ENCODE measurements around the gene PRRC2A.

Gene PRRC2A

GRCh38 chr6:31658158-31658688 is 37.7 kb downstream of the PRRC2A start:
- no peaks in the 10 kb centered on the region for H3K27me3 ChIP-seq (ENCODE audit: insufficient read depth, poor library complexity, severe bottlenecking)
- H3K4me3 ChIP-seq (replicated peaks; ENCODE audit: insufficient read depth, low read length): no peak overlapping the region
- TF ChIP-seq, protein P1, sequence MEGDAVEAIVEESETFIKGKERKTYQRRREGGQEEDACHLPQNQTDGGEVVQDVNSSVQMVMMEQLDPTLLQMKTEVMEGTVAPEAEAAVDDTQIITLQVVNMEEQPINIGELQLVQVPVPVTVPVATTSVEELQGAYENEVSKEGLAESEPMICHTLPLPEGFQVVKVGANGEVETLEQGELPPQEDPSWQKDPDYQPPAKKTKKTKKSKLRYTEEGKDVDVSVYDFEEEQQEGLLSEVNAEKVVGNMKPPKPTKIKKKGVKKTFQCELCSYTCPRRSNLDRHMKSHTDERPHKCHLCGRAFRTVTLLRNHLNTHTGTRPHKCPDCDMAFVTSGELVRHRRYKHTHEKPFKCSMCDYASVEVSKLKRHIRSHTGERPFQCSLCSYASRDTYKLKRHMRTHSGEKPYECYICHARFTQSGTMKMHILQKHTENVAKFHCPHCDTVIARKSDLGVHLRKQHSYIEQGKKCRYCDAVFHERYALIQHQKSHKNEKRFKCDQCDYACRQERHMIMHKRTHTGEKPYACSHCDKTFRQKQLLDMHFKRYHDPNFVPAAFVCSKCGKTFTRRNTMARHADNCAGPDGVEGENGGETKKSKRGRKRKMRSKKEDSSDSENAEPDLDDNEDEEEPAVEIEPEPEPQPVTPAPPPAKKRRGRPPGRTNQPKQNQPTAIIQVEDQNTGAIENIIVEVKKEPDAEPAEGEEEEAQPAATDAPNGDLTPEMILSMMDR (IDR thresholded peaks at IDR 0.05; ENCODE audit: insufficient read depth, low read length): no peak
- no peak for TF ChIP-seq POLR2AphosphoS5 (IDR thresholded peaks at IDR 0.05; ENCODE audit: low read depth)
- no peak for TF ChIP-seq GABPA (IDR thresholded peaks at IDR 0.05; ENCODE audit: low read depth)
- TF ChIP-seq SPI1 (IDR thresholded peaks at IDR 0.05; ENCODE audit: borderline replicate concordance, low read depth): no peak
- TF ChIP-seq, protein P2, sequence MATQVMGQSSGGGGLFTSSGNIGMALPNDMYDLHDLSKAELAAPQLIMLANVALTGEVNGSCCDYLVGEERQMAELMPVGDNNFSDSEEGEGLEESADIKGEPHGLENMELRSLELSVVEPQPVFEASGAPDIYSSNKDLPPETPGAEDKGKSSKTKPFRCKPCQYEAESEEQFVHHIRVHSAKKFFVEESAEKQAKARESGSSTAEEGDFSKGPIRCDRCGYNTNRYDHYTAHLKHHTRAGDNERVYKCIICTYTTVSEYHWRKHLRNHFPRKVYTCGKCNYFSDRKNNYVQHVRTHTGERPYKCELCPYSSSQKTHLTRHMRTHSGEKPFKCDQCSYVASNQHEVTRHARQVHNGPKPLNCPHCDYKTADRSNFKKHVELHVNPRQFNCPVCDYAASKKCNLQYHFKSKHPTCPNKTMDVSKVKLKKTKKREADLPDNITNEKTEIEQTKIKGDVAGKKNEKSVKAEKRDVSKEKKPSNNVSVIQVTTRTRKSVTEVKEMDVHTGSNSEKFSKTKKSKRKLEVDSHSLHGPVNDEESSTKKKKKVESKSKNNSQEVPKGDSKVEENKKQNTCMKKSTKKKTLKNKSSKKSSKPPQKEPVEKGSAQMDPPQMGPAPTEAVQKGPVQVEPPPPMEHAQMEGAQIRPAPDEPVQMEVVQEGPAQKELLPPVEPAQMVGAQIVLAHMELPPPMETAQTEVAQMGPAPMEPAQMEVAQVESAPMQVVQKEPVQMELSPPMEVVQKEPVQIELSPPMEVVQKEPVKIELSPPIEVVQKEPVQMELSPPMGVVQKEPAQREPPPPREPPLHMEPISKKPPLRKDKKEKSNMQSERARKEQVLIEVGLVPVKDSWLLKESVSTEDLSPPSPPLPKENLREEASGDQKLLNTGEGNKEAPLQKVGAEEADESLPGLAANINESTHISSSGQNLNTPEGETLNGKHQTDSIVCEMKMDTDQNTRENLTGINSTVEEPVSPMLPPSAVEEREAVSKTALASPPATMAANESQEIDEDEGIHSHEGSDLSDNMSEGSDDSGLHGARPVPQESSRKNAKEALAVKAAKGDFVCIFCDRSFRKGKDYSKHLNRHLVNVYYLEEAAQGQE (IDR thresholded peaks at IDR 0.05; ENCODE audit: insufficient replicate concordance, low read depth): no peak
- DNase-seq (ENCODE audit: low read depth in 1 of 2, low spot score in 1 of 2): no peak
- no peak overlapping the region for H3K27ac ChIP-seq (replicated peaks)

GRCh38 chr6:31658983-31659648 is 38.6 kb downstream of the PRRC2A start:
- no peak for DNase-seq (ENCODE audit: low read depth in 1 of 2, low spot score in 1 of 2)
- Histone ChIP-seq H3K4me3 (replicated peaks; ENCODE audit: insufficient read depth, low read length) (peak overlapping the region; percentile 73), H3K27me3 (ENCODE audit: insufficient read depth, poor library complexity, severe bottlenecking) (no peaks in the 10 kb centered on the region), H3K27ac (replicated peaks) (peak overlapping the region; percentile 66)
- TF ChIP-seq, protein P1 (IDR thresholded peaks at IDR 0.05; ENCODE audit: insufficient read depth, low read length): no peak
- 0 out of 2 replicates have a peak, but pooled peaks have one; percentile 9 for TF ChIP-seq POLR2AphosphoS5 (IDR thresholded peaks at IDR 0.05; ENCODE audit: low read depth)

DNA sequence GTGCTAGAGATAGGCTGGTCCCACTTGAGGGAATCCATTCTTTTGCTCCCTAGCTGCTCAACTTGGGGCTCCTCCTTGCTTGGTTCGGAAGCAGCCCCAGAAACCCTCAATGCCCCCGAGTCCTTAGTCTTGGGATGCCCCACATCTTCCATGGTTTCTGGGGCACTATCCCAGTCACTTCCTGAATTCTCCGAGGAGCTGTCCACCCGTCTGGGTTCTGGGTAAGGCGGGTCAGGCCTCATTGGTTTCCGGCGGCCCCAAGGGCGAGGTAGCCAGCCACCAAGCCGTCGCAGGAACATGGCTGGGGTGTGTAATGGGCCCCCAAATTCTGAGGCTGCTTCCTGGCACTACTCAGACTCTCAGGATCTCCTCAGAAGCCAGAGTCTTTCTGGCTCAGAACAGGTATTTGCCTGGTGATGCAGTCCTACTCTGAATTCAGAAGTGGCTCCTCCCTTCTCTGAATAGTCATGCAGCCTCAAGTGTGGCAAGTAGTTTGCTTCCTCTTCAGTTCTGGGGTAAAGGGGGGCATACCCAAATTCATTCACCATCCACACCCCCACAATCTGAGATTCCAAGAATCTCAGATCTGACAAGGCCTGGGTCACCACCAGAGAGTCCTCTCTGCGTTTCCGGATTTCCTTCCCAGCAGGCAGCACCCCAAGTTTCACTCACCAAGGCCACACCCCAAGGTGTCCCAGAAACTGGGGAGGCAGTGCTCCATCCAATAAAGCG is 39.3 kb downstream of the PRRC2A start:
- Histone ChIP-seq H3K4me3 (replicated peaks; ENCODE audit: insufficient read depth, low read length) (peak overlapping the region; percentile 73), H3K27me3 (ENCODE audit: insufficient read depth, poor library complexity, severe bottlenecking) (no peaks in the 10 kb centered on the region), H3K27ac (replicated peaks) (peak overlapping the region; percentile 66)
- TF ChIP-seq GABPA (IDR thresholded peaks at IDR 0.05; ENCODE audit: low read depth) (no peak), POLR2AphosphoS5 (IDR thresholded peaks at IDR 0.05; ENCODE audit: low read depth) (no peak), SPI1 (IDR thresholded peaks at IDR 0.05; ENCODE audit: borderline replicate concordance, low read depth) (peak; percentile 60)
- TF ChIP-seq, protein P2 (IDR thresholded peaks at IDR 0.05; ENCODE audit: insufficient replicate concordance, low read depth): peak; percentile 91
- peak in 1 of 2 experiments; percentile 59 for DNase-seq (ENCODE audit: low read depth in 1 of 2, low spot score in 1 of 2)
